Measurements from ENCODE around the gene ADAM12.

The ADAM12 gene

GRCh38 chr10:126131341-126131740 lies 256.9 kb downstream of the ADAM12 start:
- no peak for DNase-seq

DNA sequence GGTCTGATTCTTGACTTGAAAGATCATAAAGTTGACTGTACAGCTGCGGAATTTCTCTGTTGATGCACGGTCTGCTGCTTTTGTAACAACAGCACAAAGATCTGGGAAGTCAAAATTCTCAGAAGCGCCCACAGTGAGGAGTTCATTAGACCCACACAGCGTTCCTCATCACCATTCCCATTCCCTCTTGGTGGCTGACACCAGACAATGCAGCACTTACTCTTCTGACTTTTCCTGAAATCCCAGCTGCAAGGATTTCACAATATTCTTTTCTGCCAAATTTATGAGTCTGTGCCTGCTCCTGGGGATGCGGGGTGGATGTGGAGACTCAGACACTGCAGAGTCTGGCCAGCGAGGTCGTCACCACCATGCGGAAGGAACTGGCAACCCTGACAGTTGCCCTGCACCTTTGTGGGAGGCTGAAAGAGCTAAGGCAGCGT lies 258.0 kb downstream of the ADAM12 start:
- no peak for DNase-seq

DNA sequence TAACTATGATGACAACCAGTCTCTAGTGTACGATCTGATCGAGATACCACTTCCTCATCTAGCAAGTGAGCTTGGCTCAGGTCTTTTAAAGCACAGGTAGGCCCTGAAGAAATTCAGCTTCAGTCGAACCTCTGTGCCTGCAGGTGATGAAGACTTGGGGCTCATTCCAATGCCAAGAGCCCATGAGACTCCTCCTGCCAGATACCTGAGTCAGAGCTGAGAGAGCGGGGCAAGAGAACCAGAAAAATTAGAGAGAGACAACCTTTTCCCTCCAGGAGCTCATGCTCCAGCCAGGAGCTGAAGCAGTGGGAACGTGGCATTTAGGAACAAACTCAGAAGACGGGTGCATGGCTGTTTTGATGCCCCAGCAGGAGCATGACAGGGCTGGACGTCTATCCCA lies 259.3 kb downstream of the ADAM12 start:
- DNase-seq: no peak

GRCh38 chr10:126128581-126128980 lies 259.7 kb downstream of the ADAM12 start:
- no peak for DNase-seq

- no peak for DNase-seq
These were observed 260.7 kb downstream of the ADAM12 start for GRCh38 chr10:126127481-126128029.

DNA sequence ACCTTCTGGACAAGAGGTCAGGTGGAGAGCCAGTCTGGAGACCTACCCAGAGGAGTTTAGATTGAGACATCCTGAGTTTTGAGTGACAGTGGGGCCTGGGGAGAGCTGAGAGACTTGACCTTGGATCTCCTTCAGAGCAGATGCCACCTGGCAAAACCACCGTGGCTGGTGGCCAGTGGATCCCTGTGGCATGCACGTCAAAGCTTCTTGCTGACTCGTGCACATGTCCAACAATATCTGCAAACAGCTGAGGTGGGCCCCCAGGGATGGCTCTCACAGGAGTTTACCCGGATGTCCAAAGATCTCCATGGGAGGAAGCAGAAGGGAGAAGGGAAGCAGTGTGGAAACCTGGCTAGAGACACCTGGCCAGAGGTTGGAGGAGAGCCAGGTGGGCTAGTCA lies 261.4 kb downstream of the ADAM12 start:
- no peak for DNase-seq

DNA sequence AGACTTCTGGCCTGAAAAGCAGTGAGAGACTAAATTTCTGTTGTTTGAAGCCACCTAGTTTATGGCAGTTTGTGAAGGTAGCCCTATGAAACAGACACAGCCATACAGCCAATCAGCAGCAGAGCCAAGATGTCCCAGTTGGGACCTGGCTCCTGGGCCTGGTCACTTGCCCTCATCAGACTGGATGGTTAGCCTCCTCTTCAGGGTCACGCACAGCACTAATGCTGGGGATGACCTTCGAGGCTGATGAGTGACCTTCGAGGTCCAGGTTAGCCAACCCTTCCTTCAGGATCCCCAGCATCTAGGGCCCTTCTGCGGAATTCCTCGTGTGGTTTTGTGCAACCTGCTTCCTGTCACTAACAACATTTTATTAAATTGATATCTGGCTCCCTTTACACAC lies 262.3 kb downstream of the ADAM12 start:
- DNase-seq: no peak

DNA sequence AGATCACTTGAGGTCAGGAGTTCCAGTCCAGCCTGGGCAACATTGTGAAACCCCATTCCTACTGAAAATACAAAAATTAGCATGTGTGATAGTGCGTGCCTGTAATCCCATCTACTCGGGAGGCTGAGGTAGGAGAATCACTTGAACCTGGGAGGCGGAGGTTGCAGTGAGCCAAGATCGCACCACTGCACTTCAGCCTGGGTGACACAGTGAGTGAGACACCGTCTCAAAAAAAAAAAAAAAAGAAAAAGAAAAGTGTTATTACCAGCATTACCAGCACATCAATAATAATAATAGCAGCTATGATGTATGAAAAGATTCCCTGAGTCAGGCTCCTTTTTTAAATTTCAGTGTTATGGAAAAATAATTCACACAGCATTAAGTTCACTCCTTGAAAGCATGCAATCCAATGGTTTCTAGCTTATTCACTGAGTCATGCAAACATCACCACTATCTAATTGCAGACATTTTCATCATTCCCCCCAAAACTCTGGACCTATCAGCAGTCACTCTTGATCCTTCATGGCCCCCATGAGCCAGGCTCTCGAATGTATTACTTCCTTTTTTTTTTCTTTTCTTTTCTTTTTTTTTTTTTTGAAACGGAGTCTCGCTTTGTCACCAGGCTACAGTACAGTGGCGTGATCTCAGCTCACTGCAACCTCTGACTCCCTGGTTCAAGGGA lies 263.5 kb downstream of the ADAM12 start:
- no peak for DNase-seq

- no peak for DNase-seq
These were observed 264.2 kb downstream of the ADAM12 start for GRCh38 chr10:126124046-126124445.

GRCh38 chr10:126123466-126123865 lies 264.8 kb downstream of the ADAM12 start:
- no peak for DNase-seq

GRCh38 chr10:126122881-126123280 lies 265.4 kb downstream of the ADAM12 start:
- no peak for DNase-seq

DNA sequence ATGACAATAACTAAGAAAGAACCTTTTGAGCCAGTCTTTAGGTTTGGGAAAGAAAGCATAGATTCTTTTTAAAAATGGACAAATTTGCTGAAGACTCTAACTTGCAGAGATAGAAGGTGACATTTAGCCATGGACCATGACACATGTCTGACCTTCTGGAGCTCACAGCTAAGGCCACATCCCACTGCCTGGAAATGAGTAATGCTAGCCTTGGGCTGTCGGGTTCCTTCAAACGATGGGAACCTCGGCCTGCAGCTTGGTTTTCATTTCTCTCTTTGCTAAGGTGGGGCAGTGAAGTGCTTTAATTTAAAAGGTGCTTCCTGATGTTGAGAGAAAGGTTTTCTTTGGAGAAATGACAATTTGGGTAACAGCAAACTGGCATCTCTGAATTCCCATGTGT lies 268.7 kb downstream of the ADAM12 start:
- DNase-seq: no peak

DNA sequence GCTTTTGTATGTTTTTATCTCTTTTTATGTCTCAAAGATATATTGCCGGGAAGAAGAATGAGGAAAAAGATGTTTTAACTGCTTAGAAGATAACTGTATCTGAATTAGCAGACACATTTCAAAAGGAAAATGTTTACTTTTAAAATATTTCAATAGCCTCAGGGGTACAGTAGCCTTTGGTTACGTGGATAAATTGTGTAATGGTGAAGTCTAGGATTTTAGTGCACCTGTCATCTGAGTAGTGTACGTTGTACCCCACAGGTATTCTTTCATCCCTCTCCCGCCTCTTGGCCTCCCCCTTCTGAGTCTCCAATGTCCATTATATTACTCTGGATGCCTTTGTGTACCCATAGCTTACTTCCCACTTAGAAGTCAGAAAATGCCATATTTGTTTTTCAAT lies 269.8 kb downstream of the ADAM12 start:
- DNase-seq: no peak

- no peak for DNase-seq
These were observed 271.1 kb downstream of the ADAM12 start for GRCh38 chr10:126117196-126117595.

GRCh38 chr10:126115886-126116285 lies 272.4 kb downstream of the ADAM12 start:
- DNase-seq: no peak

DNA sequence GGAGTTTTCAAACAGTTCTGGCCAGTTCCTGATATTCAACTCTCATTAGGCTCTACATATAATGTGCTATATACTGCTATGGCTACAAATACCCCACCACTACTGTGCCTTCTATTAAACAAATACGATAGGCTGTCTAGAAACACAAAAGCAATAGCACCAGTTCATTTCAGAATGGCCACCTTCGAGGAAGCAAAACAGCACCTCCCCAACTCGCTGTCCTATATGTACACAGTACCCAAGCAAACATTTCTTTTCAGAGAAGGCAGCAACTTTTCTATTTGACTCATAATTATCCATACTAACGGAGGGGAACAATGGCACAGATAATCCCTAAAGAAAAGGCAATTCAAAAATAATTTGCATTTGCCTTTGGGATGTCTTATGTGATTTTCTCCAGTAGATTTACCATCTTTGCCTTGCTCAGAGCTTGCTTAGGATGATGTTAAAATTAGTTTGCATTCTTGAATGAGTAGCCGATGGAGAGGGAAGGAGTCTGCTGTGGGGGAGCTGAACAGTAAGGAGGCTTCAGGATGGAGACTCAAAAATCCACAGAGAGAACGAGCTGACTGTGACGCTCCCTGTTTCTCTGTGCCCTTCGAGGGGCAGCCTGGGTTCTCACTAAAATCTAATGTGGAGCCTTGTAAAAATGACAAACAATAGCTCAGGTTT lies 273.3 kb downstream of the ADAM12 start:
- no peak for DNase-seq

- DNase-seq: no peak
These were observed 276.8 kb downstream of the ADAM12 start for GRCh38 chr10:126111516-126111915.

DNA sequence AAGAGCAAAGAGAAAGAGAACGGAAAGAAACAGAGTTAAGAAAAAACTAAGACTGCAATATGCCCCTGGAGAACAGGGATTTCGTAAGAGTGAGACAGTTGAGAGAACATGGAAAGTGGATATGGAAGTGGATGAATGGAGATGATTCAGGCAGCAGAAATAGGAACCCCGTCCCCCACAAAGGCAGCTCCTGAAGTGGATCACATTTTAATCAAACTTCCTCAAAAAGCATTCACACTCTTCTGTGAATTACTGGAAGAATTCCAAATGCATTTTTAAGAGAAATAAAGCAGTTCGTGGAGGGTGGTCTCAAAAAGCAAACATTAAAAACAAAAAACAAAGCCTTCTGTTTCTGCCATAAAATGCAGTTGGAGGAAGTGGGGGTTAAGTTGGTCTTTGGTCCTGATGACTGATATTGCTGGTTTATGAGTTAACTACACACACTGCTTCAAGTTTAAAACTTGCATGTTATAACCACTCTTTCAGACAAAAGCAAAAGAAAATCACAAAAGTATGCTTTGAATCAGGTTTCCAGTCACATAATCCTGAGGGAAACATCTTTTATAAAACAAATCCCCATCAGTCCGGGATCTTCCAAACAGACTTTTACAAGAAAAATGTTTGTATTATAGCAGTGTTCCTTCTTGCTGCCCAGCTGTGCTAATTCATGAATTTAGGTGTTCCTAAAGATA lies 277.6 kb downstream of the ADAM12 start:
- DNase-seq: no peak

DNA sequence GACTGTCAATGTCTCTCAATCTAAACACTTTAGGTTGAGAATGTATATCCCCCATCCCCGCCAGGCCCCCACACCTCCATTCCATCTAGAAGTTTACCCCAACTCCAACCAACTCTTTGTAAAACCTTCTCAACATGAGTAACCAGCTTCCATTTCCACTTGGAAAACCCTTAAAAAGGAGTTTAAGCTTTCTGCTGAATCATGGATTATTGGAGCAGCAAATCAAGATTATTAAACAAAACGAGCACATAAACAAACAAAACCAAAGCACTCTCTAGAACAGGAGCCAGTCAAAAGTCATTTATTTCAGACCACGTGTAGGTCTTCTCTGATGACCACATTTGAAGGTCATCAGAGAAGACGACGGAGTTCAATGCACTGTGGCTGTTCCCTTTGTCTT lies 278.4 kb downstream of the ADAM12 start:
- DNase-seq: no peak

- DNase-seq: no peak
These were observed 279.6 kb downstream of the ADAM12 start for GRCh38 chr10:126108693-126109092.

DNA sequence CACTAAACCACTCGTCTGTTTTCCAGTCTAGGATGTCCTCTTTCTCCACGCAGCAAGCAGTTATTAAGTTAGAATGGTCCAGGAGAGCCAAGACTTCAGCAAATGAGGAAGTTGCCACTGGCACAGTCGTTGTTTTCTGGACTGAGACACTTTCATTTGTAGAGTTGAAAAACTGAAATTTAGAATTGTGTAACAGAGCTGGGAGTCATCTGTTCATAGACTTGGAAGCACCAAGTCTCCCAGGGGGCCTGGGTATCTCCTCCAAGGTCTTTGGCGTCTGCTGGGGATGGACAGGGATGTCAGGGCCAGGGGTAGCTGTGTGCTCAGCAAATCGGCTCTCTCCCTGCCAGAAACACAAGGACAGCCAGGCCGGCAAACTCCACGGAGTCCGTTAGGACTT lies 283.5 kb downstream of the ADAM12 start:
- no peak for DNase-seq

DNA sequence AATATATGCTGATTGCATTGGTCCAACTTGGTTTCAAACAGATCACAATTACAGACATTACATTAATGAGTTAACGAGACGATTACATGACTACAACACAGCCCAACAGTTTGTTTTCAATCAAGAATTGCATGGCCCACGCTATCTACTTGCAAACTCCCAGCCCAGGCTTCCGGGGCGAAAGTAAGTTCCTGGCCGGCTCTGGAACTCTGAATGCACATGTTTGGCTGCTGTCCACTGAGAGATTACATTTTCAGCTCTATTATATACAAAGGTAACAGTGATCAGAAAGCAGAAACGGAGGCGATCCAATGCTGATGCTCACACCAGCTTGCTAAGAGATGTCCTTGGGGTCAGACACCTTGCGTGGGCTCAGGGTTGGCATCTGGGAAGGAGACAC lies 285.6 kb downstream of the ADAM12 start:
- DNase-seq: no peak

GRCh38 chr10:126101736-126102135 lies 286.5 kb downstream of the ADAM12 start:
- DNase-seq: no peak

GRCh38 chr10:126101325-126101724 lies 287.0 kb downstream of the ADAM12 start:
- DNase-seq: no peak

All from CD4-positive, alpha-beta T cell treated with Interleukin-10 for 1 hour (primary cell).